Hepatocyte (in vitro differentiated cells): ENCODE data around the gene ESYT3. TPM values are rescaled to one million over a fixed set of nuclear protein-coding genes. Genes with fewer than 3 reads are reported as not detected.
A peak's percentile ranks its signal among the peaks of the same experiment; 100 is the strongest.
"Not testable (repeated sequence)": the region's sequence is repeated elsewhere in the genome, so short reads cannot be mapped to it uniquely, and the experiment has no call there.

ENCODE experiments used
- DNase-seq: peaks from one replicate; pipeline ENCODE4 v3.0.0-alpha.2; 2016; ENCODE audit warnings: low spot score
- H2AFZ ChIP-seq: fragments of 200-600 bp; sonication (generic); 2 replicates; pipeline ENCODE4 v1.6.0; 2016; ENCODE audit warnings: antibody characterized with exemption, mild to moderate bottlenecking
- H3K27ac ChIP-seq: fragments of 200-600 bp; sonication (generic); 2 replicates; pipeline ENCODE4 v1.5.1; 2016; ENCODE audit warnings: mild to moderate bottlenecking
- H3K27me3 ChIP-seq: fragments of 200-600 bp; sonication (generic); 2 replicates; pipeline ENCODE4 v1.6.1; 2016
- H3K36me3 ChIP-seq: fragments of 200-600 bp; sonication (generic); replicated peaks from 2 replicates; pipeline ENCODE4 v1.5.1; 2016; ENCODE audit warnings: low read depth; ENCODE audit not compliant: insufficient read depth
- H3K4me1 ChIP-seq: fragments of 200-600 bp; sonication (generic); 2 replicates; pipeline ENCODE4 v1.5.1; 2016; ENCODE audit warnings: mild to moderate bottlenecking, moderate library complexity; ENCODE audit not compliant: insufficient read depth
- H3K4me2 ChIP-seq: fragments of 200-600 bp; sonication (generic); 2 replicates; pipeline ENCODE4 v1.6.0; 2016
- H3K4me3 ChIP-seq: fragments of 200-600 bp; sonication (generic); 2 replicates; pipeline ENCODE4 v1.5.1; 2016; ENCODE audit warnings: mild to moderate bottlenecking
- H3K79me2 ChIP-seq: fragments of 200-600 bp; sonication (generic); 2 replicates; pipeline ENCODE4 v1.6.0; 2017; ENCODE audit warnings: mild to moderate bottlenecking
- H3K9me2 ChIP-seq: fragments of 200-600 bp; sonication (generic); replicated peaks from 2 replicates; pipeline ENCODE4 v1.6.0; 2017; ENCODE audit warnings: mild to moderate bottlenecking; ENCODE audit not compliant: insufficient read depth
- H3K9me3 ChIP-seq: fragments of 200-600 bp; sonication (generic); 2 replicates; pipeline ENCODE4 v1.5.1; 2016; ENCODE audit warnings: low read depth, mild to moderate bottlenecking
- H4K20me1 ChIP-seq: fragments of 200-600 bp; sonication (generic); 2 replicates; pipeline ENCODE4 v1.6.0; 2016; ENCODE audit warnings: mild to moderate bottlenecking; ENCODE audit not compliant: insufficient read depth, poor library complexity, severe bottlenecking
- EZH2 ChIP-seq: fragments of 200-600 bp; sonication (generic); IDR thresholded peaks from 2 replicates; pipeline ENCODE4 v1.6.1; 2016; ENCODE audit warnings: antibody characterized with exemption, mild to moderate bottlenecking, borderline replicate concordance
- EZH2phosphoT487 ChIP-seq: fragments of 200-600 bp; sonication (generic); IDR thresholded peaks from one replicate; pipeline ENCODE4 v1.6.1; 2018; ENCODE audit warnings: antibody characterized with exemption, mild to moderate bottlenecking, low read depth, moderate library complexity; ENCODE audit not compliant: unreplicated experiment, severe bottlenecking
- WGBS: methylation state at CpG from one replicate; pipeline ENCODE4 v1.1.6; 2016; ENCODE audit warnings: low lambda C conversion rate; ENCODE audit errors: missing lambda C conversion rate; 5-methylcytosine and 5-hydroxymethylcytosine counted together
- polyA plus RNA-seq: library from polyadenylated mRNA; unstranded; fragments of >200 nt; fragmentation: Nextera tagmentation; extraction: Ambion mirVana; gene quantifications from 2 replicates; pipeline ENCODE4 v1.2.1, GENCODE V29; 2016
- total RNA-seq: library from RNA; depleted of rRNA; stranded (reverse); fragments of >200 nt; gene quantifications from 2 replicates; pipeline ENCODE4 v1.2.3, GENCODE V29; 2014
- TF ChIP-seq, protein P1 (sequence below): fragments of 200-600 bp; sonication (generic); IDR thresholded peaks from 2 replicates; pipeline ENCODE4 v1.5.1; 2016; ENCODE audit warnings: antibody characterized with exemption, mild to moderate bottlenecking; ENCODE audit not compliant: poor library complexity

The ESYT3 gene
- total and polyA plus RNA-seq, 2 experiments from 2014 or later = 0.47 to 1.1 TPM

DNA sequence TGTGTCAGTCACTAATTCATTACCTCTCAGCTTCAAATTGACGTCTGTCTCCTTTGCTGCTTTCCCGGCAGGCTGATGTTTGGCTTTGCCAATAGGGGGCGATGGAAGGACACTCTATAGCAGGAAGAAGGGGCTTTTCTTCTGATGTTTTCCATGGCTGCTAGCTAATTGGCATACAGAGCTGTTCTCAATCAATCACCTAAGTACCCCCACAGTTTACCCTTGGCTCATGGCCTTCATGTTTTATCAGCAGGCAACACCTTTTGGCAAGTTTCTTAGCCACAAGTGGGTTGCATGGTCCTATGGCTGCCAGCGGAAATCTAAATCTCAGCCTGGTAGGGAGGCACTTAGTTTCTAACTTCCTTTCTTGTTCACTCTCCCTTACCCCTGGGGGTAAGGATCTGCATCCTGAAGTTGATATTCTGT is 45.0 kb downstream of the ESYT3 start:
- H3K27ac ChIP-seq = no peak overlapping the region
- WGBS = 37% methylated on average over 4 of the region's 4 CpGs
- TF ChIP-seq EZH2phosphoT487 (no peak), EZH2 (no peak)
- TF ChIP-seq, protein P1, sequence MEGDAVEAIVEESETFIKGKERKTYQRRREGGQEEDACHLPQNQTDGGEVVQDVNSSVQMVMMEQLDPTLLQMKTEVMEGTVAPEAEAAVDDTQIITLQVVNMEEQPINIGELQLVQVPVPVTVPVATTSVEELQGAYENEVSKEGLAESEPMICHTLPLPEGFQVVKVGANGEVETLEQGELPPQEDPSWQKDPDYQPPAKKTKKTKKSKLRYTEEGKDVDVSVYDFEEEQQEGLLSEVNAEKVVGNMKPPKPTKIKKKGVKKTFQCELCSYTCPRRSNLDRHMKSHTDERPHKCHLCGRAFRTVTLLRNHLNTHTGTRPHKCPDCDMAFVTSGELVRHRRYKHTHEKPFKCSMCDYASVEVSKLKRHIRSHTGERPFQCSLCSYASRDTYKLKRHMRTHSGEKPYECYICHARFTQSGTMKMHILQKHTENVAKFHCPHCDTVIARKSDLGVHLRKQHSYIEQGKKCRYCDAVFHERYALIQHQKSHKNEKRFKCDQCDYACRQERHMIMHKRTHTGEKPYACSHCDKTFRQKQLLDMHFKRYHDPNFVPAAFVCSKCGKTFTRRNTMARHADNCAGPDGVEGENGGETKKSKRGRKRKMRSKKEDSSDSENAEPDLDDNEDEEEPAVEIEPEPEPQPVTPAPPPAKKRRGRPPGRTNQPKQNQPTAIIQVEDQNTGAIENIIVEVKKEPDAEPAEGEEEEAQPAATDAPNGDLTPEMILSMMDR = peak; percentile 57
- no peak overlapping the region for H3K4me3 ChIP-seq
- H3K36me3 ChIP-seq = no peaks in the 10 kb centered on the region
- no peak overlapping the region for H2AFZ ChIP-seq
- no peaks in the 10 kb centered on the region for H3K4me1 ChIP-seq
- H3K9me3 ChIP-seq = no peaks in the 10 kb centered on the region
- no peaks in the 10 kb centered on the region for H3K27me3 ChIP-seq
- H4K20me1 ChIP-seq = no peaks in the 10 kb centered on the region
- H3K79me2 ChIP-seq = no peaks in the 10 kb centered on the region
- no peaks in the 10 kb centered on the region for H3K9me2 ChIP-seq
- DNase-seq = peak; percentile 58
- no peak overlapping the region for H3K4me2 ChIP-seq

DNA sequence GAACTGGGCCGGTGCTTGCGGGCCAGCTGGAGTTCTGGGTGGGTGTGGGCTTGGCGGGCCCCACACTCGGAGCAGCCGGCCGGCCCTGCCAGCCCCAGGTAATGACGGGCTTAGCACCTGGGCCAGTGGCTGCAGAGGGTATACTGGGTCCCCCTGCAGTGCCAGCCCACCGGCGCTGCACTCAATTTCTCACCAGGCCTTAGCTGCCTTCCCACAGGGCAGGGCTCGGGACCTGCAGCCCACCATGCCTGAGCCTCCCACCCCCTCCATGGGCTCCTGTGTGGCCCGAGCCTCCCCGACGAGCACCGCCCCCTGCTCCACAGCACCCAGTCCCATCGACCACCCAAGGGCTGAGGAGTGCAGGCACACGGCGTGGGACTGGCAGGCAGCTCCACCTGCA is 50.3 kb downstream of the ESYT3 start:
- H3K36me3 ChIP-seq, H3K9me3 ChIP-seq, DNase-seq, H3K4me3 ChIP-seq, H3K4me1 ChIP-seq, H3K4me2 ChIP-seq, H2AFZ ChIP-seq, H3K27me3 ChIP-seq, H3K79me2 ChIP-seq, H3K27ac ChIP-seq, H4K20me1 ChIP-seq, H3K9me2 ChIP-seq: not testable (repeated sequence)
- 99% methylated on average over 17 of the region's 17 CpGs for WGBS

DNA sequence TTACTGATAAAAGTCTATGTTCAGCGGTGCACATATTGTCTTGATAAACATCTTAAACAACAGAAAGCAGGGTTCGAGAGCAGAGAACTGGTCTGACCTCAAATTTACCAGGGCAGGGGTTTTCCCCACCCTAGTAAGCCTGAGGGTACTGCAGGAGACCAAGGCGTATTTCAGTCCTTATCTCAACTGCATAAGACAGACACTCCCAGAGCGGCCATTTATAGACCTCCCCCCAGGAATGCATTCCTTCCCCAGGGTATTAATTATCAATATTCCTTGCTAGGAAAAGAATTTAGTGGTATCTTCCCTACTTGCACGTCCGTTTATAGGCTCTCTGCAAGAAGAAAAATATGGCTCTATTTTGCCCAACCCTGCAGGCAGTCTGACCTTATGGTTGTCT is 52.2 kb downstream of the ESYT3 start:
- not testable (repeated sequence) for H3K9me3 ChIP-seq, H3K27ac ChIP-seq, H3K4me1 ChIP-seq, H3K36me3 ChIP-seq, H3K4me3 ChIP-seq, H3K79me2 ChIP-seq, H4K20me1 ChIP-seq, DNase-seq, H2AFZ ChIP-seq, H3K27me3 ChIP-seq, H3K4me2 ChIP-seq, H3K9me2 ChIP-seq
- 95% methylated on average over 6 of the region's 6 CpGs for WGBS

DNA sequence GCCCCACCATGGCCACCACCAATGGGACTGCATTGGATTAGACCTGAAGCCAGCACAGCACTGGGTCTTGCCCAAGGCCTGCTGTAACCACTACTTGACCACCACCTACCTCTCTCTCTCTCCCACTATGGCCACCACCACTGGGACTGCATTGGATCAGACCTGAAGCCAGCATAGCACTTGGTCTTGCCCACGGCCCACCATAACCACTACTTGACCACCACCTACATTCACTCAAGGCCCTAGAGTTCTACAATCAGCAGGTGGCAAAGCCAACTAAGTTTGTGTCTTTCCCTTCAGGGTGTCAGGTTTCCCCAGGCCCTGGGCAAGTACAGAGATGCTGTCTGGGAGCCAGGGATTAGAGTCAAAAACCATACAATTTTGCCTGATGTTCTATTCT is 57.6 kb downstream of the ESYT3 start:
- Histone ChIP-seq H2AFZ (no peak overlapping the region), H3K4me1 (no peaks in the 10 kb centered on the region), H3K27ac (no peak overlapping the region), H3K27me3 (no peaks in the 10 kb centered on the region), H3K79me2 (no peaks in the 10 kb centered on the region), H3K9me3 (no peaks in the 10 kb centered on the region), H4K20me1 (no peaks in the 10 kb centered on the region), H3K36me3 (no peaks in the 10 kb centered on the region), H3K4me2 (no peak overlapping the region), H3K9me2 (no peaks in the 10 kb centered on the region), H3K4me3 (no peak overlapping the region)
- TF ChIP-seq EZH2phosphoT487 = no peak
- TF ChIP-seq EZH2 = no peak
- TF ChIP-seq, protein P1 = no peak
- no peak for DNase-seq
- 100% methylated on average over 1 of the region's 1 CpG for WGBS
